Mesenchymal stem cell (in vitro differentiated cells and primary cell): ENCODE measurements around the gene DCLK1.
A peak's percentile ranks its signal among the peaks of the same experiment; 100 is the strongest.
"Not testable (repeated sequence)": the region's sequence is repeated elsewhere in the genome, so short reads cannot be mapped to it uniquely, and the experiment has no call there.

ENCODE experiments used
- DNase-seq: peaks from one replicate; pipeline ENCODE4 v3.0.0-alpha.2; 2013
- H2AFZ ChIP-seq: one replicate; pipeline ENCODE4 v1.6.1; 2013; ENCODE audit warnings: low read depth, mild to moderate bottlenecking, control low read depth, inconsistent platforms, low read length, moderate library complexity
- H2AK5ac ChIP-seq: 2 replicates; pipeline ENCODE4 v1.6.1; 2013; ENCODE audit warnings: low read length, moderate library complexity, mild to moderate bottlenecking, inconsistent platforms; ENCODE audit not compliant: severe bottlenecking
- H2BK120ac ChIP-seq: one replicate; pipeline ENCODE4 v1.6.1; 2013; ENCODE audit warnings: low read depth, mild to moderate bottlenecking, inconsistent platforms, low read length, moderate library complexity
- H2BK12ac ChIP-seq, 2 experiments: one replicate each; pipeline ENCODE4 v1.6.1; 2013; ENCODE audit warnings: inconsistent platforms in 2 of 2, low read length in 2 of 2, mild to moderate bottlenecking in 2 of 2, moderate library complexity in 2 of 2, control low read depth in 1 of 2
- H2BK15ac ChIP-seq: one replicate; pipeline ENCODE4 v1.6.1; 2013; ENCODE audit warnings: mild to moderate bottlenecking, low read depth, inconsistent platforms; ENCODE audit not compliant: poor library complexity, severe bottlenecking
- H2BK5ac ChIP-seq: 2 replicates; pipeline ENCODE4 v1.6.1; 2013; ENCODE audit warnings: low read depth, mild to moderate bottlenecking, low read length, control low read depth, inconsistent platforms; ENCODE audit not compliant: poor library complexity, severe bottlenecking
- H3K14ac ChIP-seq, 2 experiments: one replicate each; pipeline ENCODE4 v1.6.1; 2013; ENCODE audit warnings: inconsistent platforms in 2 of 2, low read length in 2 of 2, control low read depth in 1 of 2, mild to moderate bottlenecking in 1 of 2, moderate library complexity in 1 of 2
- H3K18ac ChIP-seq, 2 experiments: one replicate each; pipeline ENCODE4 v1.6.1; 2013; ENCODE audit warnings: inconsistent platforms in 2 of 2, low read length in 2 of 2, control low read depth in 1 of 2, low read depth in 1 of 2, mild to moderate bottlenecking in 1 of 2
- H3K23ac ChIP-seq, 2 experiments: one replicate each; pipeline ENCODE4 v1.6.1; 2013; ENCODE audit warnings: inconsistent platforms in 2 of 2, low read length in 2 of 2, mild to moderate bottlenecking in 2 of 2, moderate library complexity in 2 of 2, control low read depth in 1 of 2
- H3K27ac ChIP-seq: 2 replicates; pipeline ENCODE4 v1.5.1; 2013; ENCODE audit warnings: mild to moderate bottlenecking, moderate library complexity, low read length, control low read depth, inconsistent platforms; ENCODE audit not compliant: poor library complexity, severe bottlenecking
- H3K27me3 ChIP-seq, 2 experiments: 2 replicates each; pipeline versions ENCODE4 v1.6.1 to v1.7.0; 2013; ENCODE audit warnings: low read length in 2 of 2, mild to moderate bottlenecking in 2 of 2, moderate library complexity in 2 of 2, control low read depth in 1 of 2, inconsistent platforms in 1 of 2; ENCODE audit not compliant: control insufficient read depth in 1 of 2, insufficient read depth in 1 of 2
- H3K36me3 ChIP-seq, 2 experiments: 2 replicates each; pipeline versions ENCODE4 v1.6.1 to v1.7.0; 2013; ENCODE audit warnings: low read length in 2 of 2, control low read depth in 1 of 2, inconsistent platforms in 1 of 2, low read depth in 1 of 2, mild to moderate bottlenecking in 1 of 2; ENCODE audit not compliant: insufficient read depth in 2 of 2, control insufficient read depth in 1 of 2
- H3K4ac ChIP-seq, 2 experiments: one replicate each; pipeline ENCODE4 v1.6.1; 2013; ENCODE audit warnings: inconsistent platforms in 2 of 2, low read length in 2 of 2, mild to moderate bottlenecking in 2 of 2, moderate library complexity in 2 of 2, control low read depth in 1 of 2, low read depth in 1 of 2
- H3K4me1 ChIP-seq: 2 replicates; pipeline ENCODE4 v1.6.1; 2013; ENCODE audit warnings: low read depth, low read length, control low read depth; ENCODE audit not compliant: control insufficient read depth, insufficient read depth
- H3K4me2 ChIP-seq: 2 replicates; pipeline ENCODE4 v1.6.1; 2013; ENCODE audit warnings: low read length, mild to moderate bottlenecking, inconsistent platforms; ENCODE audit not compliant: poor library complexity, severe bottlenecking
- H3K4me3 ChIP-seq, 2 experiments: 2 replicates each; pipeline versions ENCODE4 v1.5.1 to v1.7.0; 2013; ENCODE audit warnings: low read length in 2 of 2, mild to moderate bottlenecking in 2 of 2, control low read depth in 1 of 2, low read depth in 1 of 2; ENCODE audit not compliant: insufficient read depth in 1 of 2
- H3K79me1 ChIP-seq: replicated peaks from 2 replicates; pipeline ENCODE4 v1.6.1; 2013; ENCODE audit warnings: mild to moderate bottlenecking, control low read depth, low read length, inconsistent platforms; ENCODE audit not compliant: poor library complexity, severe bottlenecking
- H3K9ac ChIP-seq: 2 replicates; pipeline ENCODE4 v1.7.0; 2013; ENCODE audit warnings: mild to moderate bottlenecking, low read length, moderate library complexity
- H3K9me3 ChIP-seq: 2 replicates; pipeline ENCODE4 v1.7.0; 2013; ENCODE audit warnings: mild to moderate bottlenecking, low read length; ENCODE audit not compliant: control insufficient read depth
- H4K8ac ChIP-seq: one replicate; pipeline ENCODE4 v1.6.1; 2013; ENCODE audit warnings: inconsistent platforms, mild to moderate bottlenecking, low read length, moderate library complexity
- H4K91ac ChIP-seq: one replicate; pipeline ENCODE4 v1.6.1; 2013; ENCODE audit warnings: mild to moderate bottlenecking, low read length, inconsistent platforms
- WGBS: methylation state at CpG from one replicate; pipeline ENCODE4 v1.1.7; 2013; ENCODE audit warnings: mixed read lengths; 5-methylcytosine and 5-hydroxymethylcytosine counted together

The DCLK1 gene

GRCh38 chr13:35978607-35979316 is 152.4 kb downstream of the DCLK1 start:
- peaks cover 4% of the 10 kb centered on the region for H3K9me3 ChIP-seq
- peak; percentile 52 for DNase-seq
- H2AFZ ChIP-seq, result no peak overlapping the region
- H3K4me1 ChIP-seq, result no peaks in the 10 kb centered on the region
- no peak overlapping the region for H2BK120ac ChIP-seq
- H3K36me3 ChIP-seq, result peaks cover 0 to 6% of the 10 kb centered on the region in 2 experiments
- H2BK5ac ChIP-seq, result no peak overlapping the region
- peak overlapping the region; percentile 84 for H3K9ac ChIP-seq
- no peak overlapping the region for H3K14ac ChIP-seq
- H3K4ac ChIP-seq, result no peak overlapping the region
- H3K4me2 ChIP-seq, result no peak overlapping the region
- H3K23ac ChIP-seq, result no peak overlapping the region
- H2BK15ac ChIP-seq, result no peak overlapping the region
- H3K79me1 ChIP-seq, result no peaks in the 10 kb centered on the region
- no peak overlapping the region for H2BK12ac ChIP-seq
- H3K27ac ChIP-seq, result peak overlapping the region; percentile 10
- peaks cover 0 to 4% of the 10 kb centered on the region in 2 experiments for H3K27me3 ChIP-seq
- H4K91ac ChIP-seq, result no peak overlapping the region
- H3K4me3 ChIP-seq, result peak overlapping the region in 1 of 2 experiments; percentile 30
- WGBS, result 62% methylated on average over 9 of the region's 10 CpGs
- H4K8ac ChIP-seq, result no peak overlapping the region
- H3K18ac ChIP-seq, result no peak overlapping the region
- no peak overlapping the region for H2AK5ac ChIP-seq

- H3K27ac ChIP-seq, result no peak overlapping the region
- no peak overlapping the region for H3K23ac ChIP-seq
- H3K4me3 ChIP-seq, result no peak overlapping the region
- H2BK120ac ChIP-seq, result no peak overlapping the region
- H3K14ac ChIP-seq, result no peak overlapping the region
- H3K27me3 ChIP-seq, result peaks cover 0 to 4% of the 10 kb centered on the region in 2 experiments
- H2BK12ac ChIP-seq, result no peak overlapping the region
- DNase-seq, result no peak
- H3K18ac ChIP-seq, result no peak overlapping the region
- peaks cover 0 to 6% of the 10 kb centered on the region in 2 experiments for H3K36me3 ChIP-seq
- peaks cover 4% of the 10 kb centered on the region for H3K9me3 ChIP-seq
- H3K79me1 ChIP-seq, result no peaks in the 10 kb centered on the region
- 67% methylated on average over 1 of the region's 2 CpGs for WGBS
- H2AFZ ChIP-seq, result no peak overlapping the region
- H3K4me1 ChIP-seq, result no peaks in the 10 kb centered on the region
- no peak overlapping the region for H4K91ac ChIP-seq
- no peak overlapping the region for H2AK5ac ChIP-seq
- no peak overlapping the region for H3K4ac ChIP-seq
- H2BK5ac ChIP-seq, result no peak overlapping the region
- no peak overlapping the region for H2BK15ac ChIP-seq
- H3K9ac ChIP-seq, result no peak overlapping the region
- no peak overlapping the region for H4K8ac ChIP-seq
- no peak overlapping the region for H3K4me2 ChIP-seq
These were observed 154.1 kb downstream of the DCLK1 start for GRCh38 chr13:35977060-35977459.

- Histone ChIP-seq H3K4me1 (no peaks in the 10 kb centered on the region), H3K9ac (no peak overlapping the region), H3K27ac (no peak overlapping the region), H2BK12ac (no peak overlapping the region), H4K91ac (no peak overlapping the region), H3K4ac (no peak overlapping the region), H3K14ac (no peak overlapping the region), H2BK5ac (no peak overlapping the region), H3K27me3 (peaks cover 0 to 4% of the 10 kb centered on the region in 2 experiments), H3K4me3 (no peak overlapping the region), H3K4me2 (no peak overlapping the region), H4K8ac (no peak overlapping the region), H3K23ac (no peak overlapping the region), H2AK5ac (no peak overlapping the region), H3K36me3 (peaks cover 0 to 6% of the 10 kb centered on the region in 2 experiments), H2BK15ac (no peak overlapping the region), H3K18ac (no peak overlapping the region), H2BK120ac (no peak overlapping the region), H3K9me3 (peaks cover 4% of the 10 kb centered on the region), H3K79me1 (no peaks in the 10 kb centered on the region), H2AFZ (no peak overlapping the region)
- WGBS, result 80% methylated on average over 7 of the region's 7 CpGs
- no peak for DNase-seq
These were observed 155.1 kb downstream of the DCLK1 start for GRCh38 chr13:35976126-35976525.

GRCh38 chr13:35966951-35967350 is 164.2 kb downstream of the DCLK1 start:
- H3K27me3 ChIP-seq, H2BK12ac ChIP-seq, DNase-seq, H2BK15ac ChIP-seq, H2BK5ac ChIP-seq, H3K4ac ChIP-seq, H4K91ac ChIP-seq, H3K14ac ChIP-seq, H3K27ac ChIP-seq, H3K4me3 ChIP-seq, H3K9me3 ChIP-seq, H3K4me2 ChIP-seq, H3K9ac ChIP-seq, H3K23ac ChIP-seq, H3K79me1 ChIP-seq, H3K4me1 ChIP-seq, H4K8ac ChIP-seq, H2BK120ac ChIP-seq, H2AK5ac ChIP-seq, H3K36me3 ChIP-seq, H2AFZ ChIP-seq, H3K18ac ChIP-seq: not testable (repeated sequence)
- 91% methylated on average over 24 of the region's 29 CpGs for WGBS
